Mononuclear cell (primary cell): ENCODE results near the gene MKX. TPM values are rescaled to one million over a fixed set of nuclear protein-coding genes. Genes with fewer than 3 reads are reported as not detected.
"Not testable (repeated sequence)": the region's sequence is repeated elsewhere in the genome, so short reads cannot be mapped to it uniquely, and the experiment has no call there.

Experiments
- H3K27me3 ChIP-seq: 2 replicates; pipeline ENCODE4 v1.6.0; 2011; ENCODE audit warnings: low read length, control low read depth; ENCODE audit not compliant: insufficient read depth
- H3K4me1 ChIP-seq: 2 replicates; pipeline ENCODE4 v1.5.1; 2011; ENCODE audit warnings: mild to moderate bottlenecking, low read length, control low read depth; ENCODE audit not compliant: insufficient read depth
- H3K4me3 ChIP-seq: 2 replicates; pipeline ENCODE4 v1.5.1; 2011; ENCODE audit warnings: mild to moderate bottlenecking, low read length, moderate library complexity
- H3K9me3 ChIP-seq: 2 replicates; pipeline ENCODE4 v1.5.1; 2011; ENCODE audit warnings: low read depth, mild to moderate bottlenecking, control low read depth, low read length
- total RNA-seq: library from RNA; depleted of rRNA; stranded (reverse); fragments of >200 nt; gene quantifications from one replicate; pipeline ENCODE4 v1.2.3, GENCODE V29; 2012

The MKX gene
- total RNA-seq, 1 donor, result not detected

DNA sequence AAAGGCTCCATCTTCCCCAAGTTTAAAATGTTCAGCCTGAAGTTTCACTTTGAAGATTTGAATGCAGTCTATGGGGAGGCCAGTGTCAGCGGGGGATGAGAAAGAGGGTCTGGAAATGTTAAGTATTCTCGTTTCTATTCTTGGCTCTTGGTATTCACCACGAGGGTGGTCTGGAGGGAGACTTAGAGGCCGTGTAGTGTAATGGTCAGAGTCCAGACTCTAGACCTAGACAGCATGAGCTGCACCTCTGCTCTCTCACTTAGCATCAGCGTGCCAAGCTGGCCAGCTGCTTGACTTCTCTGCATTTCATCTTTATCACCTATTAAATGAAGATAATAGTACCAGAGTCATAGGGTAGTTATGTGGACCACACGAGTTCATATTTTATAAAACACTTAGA is 57.9 kb downstream of the MKX start:
- Histone ChIP-seq H3K4me3 (no peak overlapping the region), H3K27me3 (peaks cover 2% of the 10 kb centered on the region), H3K4me1 (no peaks in the 10 kb centered on the region), H3K9me3 (no peaks in the 10 kb centered on the region)

GRCh38 chr10:27687326-27687725 is 58.3 kb downstream of the MKX start:
- H3K27me3 ChIP-seq, result peaks cover 2% of the 10 kb centered on the region
- H3K9me3 ChIP-seq, result no peaks in the 10 kb centered on the region
- H3K4me3 ChIP-seq, result no peak overlapping the region
- H3K4me1 ChIP-seq, result no peaks in the 10 kb centered on the region

DNA sequence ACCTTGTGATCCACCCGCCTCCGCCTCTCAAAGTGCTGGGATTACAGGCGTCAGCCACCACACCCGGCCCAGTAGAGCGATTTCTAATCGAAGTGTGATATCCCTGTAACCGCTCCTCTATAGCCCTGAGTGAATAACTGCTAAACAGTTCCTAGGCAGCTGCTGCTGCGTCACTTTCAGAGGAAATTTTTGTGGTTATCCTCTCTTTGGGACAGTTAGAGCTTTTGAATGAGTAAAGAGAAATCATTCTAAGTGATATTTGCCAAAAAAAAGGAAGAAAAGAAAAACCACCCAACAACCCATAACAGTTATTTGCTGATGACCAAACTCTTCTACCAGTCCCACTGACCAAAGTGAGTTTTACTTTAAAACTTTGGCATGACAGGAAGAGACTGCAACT is 59.9 kb downstream of the MKX start:
- Histone ChIP-seq H3K4me1 (no peaks in the 10 kb centered on the region), H3K27me3 (peaks cover 2% of the 10 kb centered on the region), H3K9me3 (no peaks in the 10 kb centered on the region), H3K4me3 (no peak overlapping the region)

DNA sequence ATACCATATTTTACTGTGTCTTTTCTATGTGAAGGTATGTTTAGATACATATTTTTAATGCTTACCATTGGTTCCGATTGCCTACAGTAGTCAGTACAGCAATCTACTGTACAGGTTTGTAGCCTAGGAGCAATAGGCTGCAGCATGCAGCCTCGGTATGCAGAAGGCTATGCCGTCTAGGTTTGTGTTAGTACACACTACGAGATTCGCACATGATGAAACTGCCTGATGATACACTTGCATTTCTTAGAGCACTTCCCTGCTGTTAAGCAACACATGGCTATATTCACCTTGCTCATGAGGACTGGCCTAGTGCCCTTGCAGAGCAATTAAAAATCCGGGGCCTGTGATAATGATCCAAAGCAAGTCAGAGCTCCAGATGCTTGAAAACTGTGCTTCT is 62.4 kb downstream of the MKX start:
- H3K4me3 ChIP-seq, result no peak overlapping the region
- H3K27me3 ChIP-seq, result peaks cover 2% of the 10 kb centered on the region
- H3K9me3 ChIP-seq, result no peaks in the 10 kb centered on the region
- H3K4me1 ChIP-seq, result no peaks in the 10 kb centered on the region

- not testable (repeated sequence) for H3K9me3 ChIP-seq, H3K27me3 ChIP-seq, H3K4me1 ChIP-seq
Measured at GRCh38 chr10:27681795-27682194, 63.8 kb downstream of the MKX start.

GRCh38 chr10:27680691-27681605 is 64.7 kb downstream of the MKX start:
- H3K9me3 ChIP-seq, result no peaks in the 10 kb centered on the region
- no peaks in the 10 kb centered on the region for H3K27me3 ChIP-seq
- no peak overlapping the region for H3K4me3 ChIP-seq
- no peaks in the 10 kb centered on the region for H3K4me1 ChIP-seq

More at GRCh38 chr10:27681795-27682194, 63.8 kb downstream of the MKX start:
- H3K4me3 ChIP-seq, result not testable (repeated sequence)

GRCh38 chr10:27680006-27680557 is 65.5 kb downstream of the MKX start:
- H3K4me3 ChIP-seq, result no peak overlapping the region
- no peaks in the 10 kb centered on the region for H3K9me3 ChIP-seq
- no peaks in the 10 kb centered on the region for H3K4me1 ChIP-seq
- no peaks in the 10 kb centered on the region for H3K27me3 ChIP-seq

DNA sequence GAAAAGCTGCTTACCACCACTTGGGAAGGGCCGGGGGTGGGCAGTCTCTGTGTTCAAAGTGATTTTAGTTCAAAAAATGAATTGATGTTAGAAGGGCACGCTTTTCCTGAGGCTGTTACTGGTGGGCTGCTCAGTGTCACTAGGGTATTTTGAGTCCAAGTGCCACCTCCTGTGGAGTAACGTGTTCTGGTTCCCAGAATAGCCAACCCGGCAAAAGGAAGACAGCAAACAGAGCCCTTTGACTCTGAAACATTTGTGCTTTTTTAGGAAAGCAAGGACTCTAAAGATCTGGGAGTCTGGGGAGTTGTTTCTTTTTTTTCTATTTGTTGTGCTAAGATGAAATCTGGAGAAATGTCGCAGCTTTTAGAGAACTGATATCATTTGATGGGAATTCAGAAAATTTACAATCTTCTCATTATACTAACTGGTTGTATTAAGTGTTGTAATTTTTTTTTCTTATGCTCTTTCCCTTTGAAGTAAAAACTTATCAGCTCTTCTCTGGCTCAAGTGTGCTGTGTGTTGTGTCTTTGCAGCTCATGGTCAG is 66.2 kb downstream of the MKX start:
- Histone ChIP-seq H3K9me3 (no peaks in the 10 kb centered on the region), H3K4me3 (no peak overlapping the region), H3K4me1 (no peaks in the 10 kb centered on the region), H3K27me3 (no peaks in the 10 kb centered on the region)

DNA sequence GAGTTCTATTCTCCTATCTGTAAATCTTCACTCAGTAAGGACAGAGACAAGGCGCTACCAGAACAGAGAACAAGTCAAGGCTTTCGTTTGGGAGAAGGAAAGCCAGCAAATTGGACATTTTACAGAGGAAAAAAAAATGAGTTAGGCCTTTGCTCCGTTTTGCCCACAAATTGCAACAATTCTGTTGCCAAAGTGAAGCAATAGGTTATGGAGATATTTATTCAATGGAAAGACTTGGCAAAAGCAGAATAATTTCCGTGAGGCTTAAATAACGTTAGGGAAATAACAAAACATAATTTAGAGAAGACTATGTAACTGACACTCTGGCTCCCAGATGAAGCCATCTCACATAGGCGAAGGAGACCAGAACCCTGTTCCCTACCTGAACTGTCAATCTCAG is 67.5 kb downstream of the MKX start:
- no peaks in the 10 kb centered on the region for H3K9me3 ChIP-seq
- H3K27me3 ChIP-seq, result no peaks in the 10 kb centered on the region
- H3K4me3 ChIP-seq, result no peak overlapping the region
- H3K4me1 ChIP-seq, result no peaks in the 10 kb centered on the region

GRCh38 chr10:27673065-27673464 is 72.6 kb downstream of the MKX start:
- Histone ChIP-seq H3K4me3 (no peak overlapping the region), H3K4me1 (no peaks in the 10 kb centered on the region), H3K9me3 (no peaks in the 10 kb centered on the region), H3K27me3 (no peaks in the 10 kb centered on the region)

GRCh38 chr10:27671821-27672220 is 73.8 kb downstream of the MKX start:
- Histone ChIP-seq H3K4me1 (no peaks in the 10 kb centered on the region), H3K9me3 (no peaks in the 10 kb centered on the region), H3K27me3 (no peaks in the 10 kb centered on the region), H3K4me3 (no peak overlapping the region)

DNA sequence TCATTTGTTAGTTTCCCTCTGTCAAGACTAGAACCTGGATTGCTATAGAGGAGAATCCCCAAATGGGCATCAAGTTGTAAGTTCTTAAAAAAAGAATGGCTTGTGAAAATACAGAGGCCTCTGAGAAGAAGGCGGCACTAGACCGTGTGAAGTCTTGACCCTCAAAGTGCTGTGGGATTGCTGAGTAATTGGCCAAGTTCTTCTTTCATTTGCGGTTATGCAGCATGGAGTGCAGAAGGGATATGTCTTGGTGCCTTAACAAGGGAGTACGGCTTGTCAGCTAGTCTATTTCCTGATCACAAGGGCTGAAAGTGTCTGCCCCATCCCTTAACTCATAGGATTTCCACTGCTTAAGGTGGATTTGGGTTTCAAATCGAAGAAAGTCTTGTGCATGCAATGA is 81.2 kb downstream of the MKX start:
- Histone ChIP-seq H3K4me3 (no peak overlapping the region), H3K27me3 (peaks cover 5% of the 10 kb centered on the region), H3K4me1 (peaks cover 51% of the 10 kb centered on the region), H3K9me3 (no peaks in the 10 kb centered on the region)

- Histone ChIP-seq H3K9me3 (no peaks in the 10 kb centered on the region), H3K4me1 (peaks cover 51% of the 10 kb centered on the region), H3K4me3 (no peak overlapping the region), H3K27me3 (peaks cover 5% of the 10 kb centered on the region)
Measured at GRCh38 chr10:27663621-27664020, 82.0 kb downstream of the MKX start.

DNA sequence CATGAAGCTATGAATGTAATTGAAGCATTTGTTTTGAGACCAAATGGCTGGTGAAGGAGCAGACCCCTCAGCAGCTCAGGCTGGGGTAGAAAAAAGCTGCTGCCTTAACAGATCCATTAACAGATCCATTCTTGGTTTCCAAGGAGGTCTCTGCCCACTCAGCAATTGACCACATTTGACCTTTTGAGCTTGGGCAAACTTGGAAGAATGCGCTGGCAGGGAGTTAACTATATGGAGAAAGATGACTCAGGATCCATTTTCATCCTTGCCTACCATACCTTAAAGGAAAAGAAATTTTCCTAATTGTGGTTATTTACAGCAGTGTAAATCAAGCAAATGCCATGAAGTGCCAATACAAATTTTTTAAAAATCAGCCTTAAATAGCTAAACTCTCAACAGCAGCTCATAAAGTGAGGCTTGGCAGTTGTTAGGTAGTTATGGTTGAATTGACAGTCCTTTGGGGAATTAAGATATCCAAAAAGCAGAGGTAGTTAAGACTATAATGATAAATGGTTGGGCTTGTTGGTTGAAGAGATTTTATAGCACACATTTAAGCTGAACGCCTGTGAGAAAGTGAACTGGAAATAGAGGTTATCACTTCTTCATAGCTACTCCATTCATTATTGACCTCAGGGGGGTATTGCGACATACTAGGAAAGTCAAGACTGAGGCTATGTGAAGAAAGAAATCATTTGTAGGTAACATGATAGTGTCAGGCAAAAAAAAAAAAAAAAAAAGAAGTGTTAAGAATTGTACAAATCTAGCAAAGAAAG is 83.9 kb downstream of the MKX start:
- Histone ChIP-seq H3K4me1 (peaks cover 51% of the 10 kb centered on the region), H3K27me3 (peaks cover 5% of the 10 kb centered on the region), H3K9me3 (no peaks in the 10 kb centered on the region), H3K4me3 (no peak overlapping the region)

- Histone ChIP-seq H3K27me3 (peaks cover 5% of the 10 kb centered on the region), H3K4me3 (no peak overlapping the region)
Measured at GRCh38 chr10:27660711-27661110, 84.9 kb downstream of the MKX start.

More at GRCh38 chr10:27660711-27661110, 84.9 kb downstream of the MKX start:
- H3K4me1 ChIP-seq, result peaks cover 51% of the 10 kb centered on the region
- H3K9me3 ChIP-seq, result no peaks in the 10 kb centered on the region
